ENCODE measurements around the gene PACS2.
"Not testable (repeated sequence)": the region's sequence is repeated elsewhere in the genome, so short reads cannot be mapped to it uniquely, and the experiment has no call there.

The PACS2 gene

GRCh38 chr14:105355850-105356604 lies 41.5 kb downstream of the PACS2 start:
- no peak for DNase-seq (ENCODE audit: low read depth in 1 of 2, low spot score in 1 of 2)
- no peak for TF ChIP-seq JUND (IDR thresholded peaks at IDR 0.05; ENCODE audit: low read depth)
- in situ Hi-C loops (cut with HindIII; ENCODE audit: low pct_unique_long_range_greater_than_20kb, low sequenced_read_pairs), result no loop called here

GRCh38 chr14:105356927-105357326 lies 42.4 kb downstream of the PACS2 start:
- DNase-seq (ENCODE audit: low read depth in 1 of 2, low spot score in 1 of 2), result no peak
- no peak for TF ChIP-seq JUND (IDR thresholded peaks at IDR 0.05; ENCODE audit: low read depth)
- in situ Hi-C loops (cut with HindIII; ENCODE audit: low pct_unique_long_range_greater_than_20kb, low sequenced_read_pairs), result no loop called here

- in situ Hi-C loops (cut with HindIII; ENCODE audit: low pct_unique_long_range_greater_than_20kb, low sequenced_read_pairs), result no loop called here
- DNase-seq (ENCODE audit: low read depth in 1 of 2, low spot score in 1 of 2), result no peak
- no peak for TF ChIP-seq JUND (IDR thresholded peaks at IDR 0.05; ENCODE audit: low read depth)
Measured at GRCh38 chr14:105357626-105358025, 43.1 kb downstream of the PACS2 start.

- no peak for DNase-seq (ENCODE audit: low read depth in 1 of 2, low spot score in 1 of 2)
- in situ Hi-C loops (cut with HindIII; ENCODE audit: low pct_unique_long_range_greater_than_20kb, low sequenced_read_pairs), result no loop called here
Measured at GRCh38 chr14:105358140-105358846, 43.7 kb downstream of the PACS2 start.

GRCh38 chr14:105358943-105359342 lies 44.4 kb downstream of the PACS2 start:
- no peak for TF ChIP-seq JUND (IDR thresholded peaks at IDR 0.05; ENCODE audit: low read depth)
- no peak for DNase-seq (ENCODE audit: low read depth in 1 of 2, low spot score in 1 of 2)
- in situ Hi-C loops (cut with HindIII; ENCODE audit: low pct_unique_long_range_greater_than_20kb, low sequenced_read_pairs), result no loop called here

More at GRCh38 chr14:105358140-105358846, 43.7 kb downstream of the PACS2 start:
- TF ChIP-seq JUND (IDR thresholded peaks at IDR 0.05; ENCODE audit: low read depth), result no peak

- in situ Hi-C loops (cut with HindIII; ENCODE audit: low pct_unique_long_range_greater_than_20kb, low sequenced_read_pairs), result not testable (repeated sequence)
Measured at GRCh38 chr14:105361412-105361811, 46.9 kb downstream of the PACS2 start.

GRCh38 chr14:105363847-105364708 lies 49.5 kb downstream of the PACS2 start:
- in situ Hi-C loops (cut with HindIII; ENCODE audit: low pct_unique_long_range_greater_than_20kb, low sequenced_read_pairs), result no loop called here
- TF ChIP-seq JUND (IDR thresholded peaks at IDR 0.05; ENCODE audit: low read depth), result no peak
- DNase-seq (ENCODE audit: low read depth in 1 of 2, low spot score in 1 of 2), result no peak

More at GRCh38 chr14:105361412-105361811, 46.9 kb downstream of the PACS2 start:
- not testable (repeated sequence) for DNase-seq (ENCODE audit: low read depth in 1 of 2, low spot score in 1 of 2)

GRCh38 chr14:105365101-105365500 lies 50.6 kb downstream of the PACS2 start:
- DNase-seq (ENCODE audit: low read depth in 1 of 2, low spot score in 1 of 2), result no peak
- in situ Hi-C loops (cut with HindIII; ENCODE audit: low pct_unique_long_range_greater_than_20kb, low sequenced_read_pairs), result no loop called here
- TF ChIP-seq JUND (IDR thresholded peaks at IDR 0.05; ENCODE audit: low read depth), result no peak

- DNase-seq (ENCODE audit: low read depth in 1 of 2, low spot score in 1 of 2), result no peak
- in situ Hi-C loops (cut with HindIII; ENCODE audit: low pct_unique_long_range_greater_than_20kb, low sequenced_read_pairs), result no loop called here
- TF ChIP-seq JUND (IDR thresholded peaks at IDR 0.05; ENCODE audit: low read depth), result no peak
Measured at GRCh38 chr14:105365681-105366080, 51.1 kb downstream of the PACS2 start.

GRCh38 chr14:105366386-105367074 lies 52.0 kb downstream of the PACS2 start:
- TF ChIP-seq JUND (IDR thresholded peaks at IDR 0.05; ENCODE audit: low read depth), result no peak
- in situ Hi-C loops (cut with HindIII; ENCODE audit: low pct_unique_long_range_greater_than_20kb, low sequenced_read_pairs), result no loop called here
- DNase-seq (ENCODE audit: low read depth in 1 of 2, low spot score in 1 of 2), result no peak

GRCh38 chr14:105367116-105368031 lies 52.8 kb downstream of the PACS2 start:
- in situ Hi-C loops (cut with HindIII; ENCODE audit: low pct_unique_long_range_greater_than_20kb, low sequenced_read_pairs), result no loop called here
- no peak for DNase-seq (ENCODE audit: low read depth in 1 of 2, low spot score in 1 of 2)
- no peak for TF ChIP-seq JUND (IDR thresholded peaks at IDR 0.05; ENCODE audit: low read depth)

Measured in T47D (cell line).